Parathyroid adenoma (tissue), 2 donors: ENCODE results near the gene ZNF263.

Experiments
- H2AFZ ChIP-seq: fragments of 300-600 bp; sonication (generic); one replicate; pipeline ENCODE4 v1.7.0; 2017; ENCODE audit warnings: antibody characterized with exemption, mild to moderate bottlenecking
- H3K27ac ChIP-seq: fragments of 300-600 bp; sonication (generic); one replicate; pipeline ENCODE4 v1.7.0; 2017
- H3K27me3 ChIP-seq: fragments of 300-600 bp; sonication (generic); one replicate; pipeline ENCODE4 v1.7.0; 2017; ENCODE audit warnings: low read length; ENCODE audit not compliant: control insufficient read depth, insufficient read depth
- H3K36me3 ChIP-seq: fragments of 300-600 bp; sonication (generic); one replicate; pipeline ENCODE4 v1.7.0; 2017; ENCODE audit warnings: low read length; ENCODE audit not compliant: control insufficient read depth, insufficient read depth
- H3K4me1 ChIP-seq: fragments of 300-600 bp; sonication (generic); one replicate; pipeline ENCODE4 v1.7.0; 2017; ENCODE audit warnings: control low read depth
- H3K4me2 ChIP-seq: fragments of 300-600 bp; sonication (generic); one replicate; pipeline ENCODE4 v1.7.0; 2017; ENCODE audit warnings: low read length
- H3K4me3 ChIP-seq: fragments of 300-600 bp; sonication (generic); one replicate; pipeline ENCODE4 v1.7.0; 2017; ENCODE audit warnings: low read depth, low read length
- H3K79me2 ChIP-seq: fragments of 300-600 bp; sonication (generic); one replicate; pipeline ENCODE4 v1.7.0; 2017; ENCODE audit warnings: control low read depth
- H3K9ac ChIP-seq: fragments of 300-600 bp; sonication (generic); one replicate; pipeline ENCODE4 v1.7.0; 2017; ENCODE audit warnings: mild to moderate bottlenecking
- H3K9me3 ChIP-seq: fragments of 300-600 bp; sonication (generic); one replicate; pipeline ENCODE4 v1.7.0; 2017; ENCODE audit warnings: low read length; ENCODE audit not compliant: control insufficient read depth
- CTCF ChIP-seq: fragments of 300-600 bp; sonication (generic); IDR thresholded peaks from one replicate; pipeline ENCODE4 v1.7.0; 2017; ENCODE audit warnings: antibody characterized with exemption, mild to moderate bottlenecking
- donor health status: primary hyperparathyroidism.

ZNF263 gene

GRCh38 chr16:3248596-3248995 lies 34.7 kb upstream of the ZNF263 start:
- no peaks in the 10 kb centered on the region for H3K36me3 ChIP-seq
- TF ChIP-seq CTCF: no peak
- H3K27me3 ChIP-seq: no peaks in the 10 kb centered on the region
- no peak overlapping the region for H3K4me2 ChIP-seq
- H2AFZ ChIP-seq: no peak overlapping the region
- H3K9ac ChIP-seq: no peak overlapping the region
- no peak overlapping the region for H3K27ac ChIP-seq
- no peaks in the 10 kb centered on the region for H3K4me1 ChIP-seq
- H3K4me3 ChIP-seq: no peak overlapping the region
- no peaks in the 10 kb centered on the region for H3K79me2 ChIP-seq
- no peaks in the 10 kb centered on the region for H3K9me3 ChIP-seq

- no peaks in the 10 kb centered on the region for H3K9me3 ChIP-seq
- H3K9ac ChIP-seq: no peak overlapping the region
- no peaks in the 10 kb centered on the region for H3K4me1 ChIP-seq
- H3K27me3 ChIP-seq: no peaks in the 10 kb centered on the region
- H3K79me2 ChIP-seq: no peaks in the 10 kb centered on the region
- no peak overlapping the region for H3K4me2 ChIP-seq
- TF ChIP-seq CTCF: no peak
- no peak overlapping the region for H3K4me3 ChIP-seq
- no peak overlapping the region for H2AFZ ChIP-seq
- H3K27ac ChIP-seq: no peak overlapping the region
- no peaks in the 10 kb centered on the region for H3K36me3 ChIP-seq
Measured at GRCh38 chr16:3249020-3249419, 34.3 kb upstream of the ZNF263 start.

GRCh38 chr16:3249451-3249850 lies 33.8 kb upstream of the ZNF263 start:
- no peak overlapping the region for H2AFZ ChIP-seq
- no peaks in the 10 kb centered on the region for H3K9me3 ChIP-seq
- no peak for TF ChIP-seq CTCF
- no peaks in the 10 kb centered on the region for H3K4me1 ChIP-seq
- no peaks in the 10 kb centered on the region for H3K79me2 ChIP-seq
- H3K4me3 ChIP-seq: no peak overlapping the region
- H3K36me3 ChIP-seq: no peaks in the 10 kb centered on the region
- no peak overlapping the region for H3K9ac ChIP-seq
- no peaks in the 10 kb centered on the region for H3K27me3 ChIP-seq
- H3K4me2 ChIP-seq: no peak overlapping the region
- no peak overlapping the region for H3K27ac ChIP-seq

GRCh38 chr16:3252967-3253366 lies 30.3 kb upstream of the ZNF263 start:
- no peak overlapping the region for H3K9ac ChIP-seq
- H3K27ac ChIP-seq: no peak overlapping the region
- H2AFZ ChIP-seq: no peak overlapping the region
- no peak for TF ChIP-seq CTCF
- no peak overlapping the region for H3K4me2 ChIP-seq
- no peaks in the 10 kb centered on the region for H3K27me3 ChIP-seq
- H3K9me3 ChIP-seq: no peaks in the 10 kb centered on the region
- no peaks in the 10 kb centered on the region for H3K36me3 ChIP-seq
- H3K79me2 ChIP-seq: no peaks in the 10 kb centered on the region
- no peak overlapping the region for H3K4me3 ChIP-seq
- no peaks in the 10 kb centered on the region for H3K4me1 ChIP-seq

GRCh38 chr16:3254309-3254708 lies 29.0 kb upstream of the ZNF263 start:
- H3K36me3 ChIP-seq: no peaks in the 10 kb centered on the region
- H3K27me3 ChIP-seq: no peaks in the 10 kb centered on the region
- no peaks in the 10 kb centered on the region for H3K9me3 ChIP-seq
- H3K27ac ChIP-seq: no peak overlapping the region
- H2AFZ ChIP-seq: no peak overlapping the region
- no peak for TF ChIP-seq CTCF
- H3K79me2 ChIP-seq: no peaks in the 10 kb centered on the region
- H3K9ac ChIP-seq: no peak overlapping the region
- H3K4me2 ChIP-seq: no peak overlapping the region
- H3K4me1 ChIP-seq: no peaks in the 10 kb centered on the region
- no peak overlapping the region for H3K4me3 ChIP-seq
